ENCODE data around the gene MYO1H.

The MYO1H gene

GRCh38 chr12:109489955-109490565 is 142.4 kb downstream of the MYO1H start:
- no peaks in the 10 kb centered on the region for H3K9me3 ChIP-seq (ENCODE audit: low read length)
- H3K79me2 ChIP-seq (ENCODE audit: insufficient read depth, low read length), result no peaks in the 10 kb centered on the region
- no peaks in the 10 kb centered on the region for H3F3A ChIP-seq (ENCODE audit: insufficient read depth, low read length)
- H3K27ac ChIP-seq (ENCODE audit: low read depth, low read length, poor library complexity, severe bottlenecking), result no peak overlapping the region
- peaks cover 36% of the 10 kb centered on the region for H3K36me3 ChIP-seq (ENCODE audit: insufficient read depth, low read length)
- H4K20me1 ChIP-seq (ENCODE audit: insufficient read depth, low read length), result no peaks in the 10 kb centered on the region
- H3K4me1 ChIP-seq (ENCODE audit: insufficient read depth, low read length, severe bottlenecking), result no peaks in the 10 kb centered on the region
- H2AFZ ChIP-seq (ENCODE audit: low read length), result no peak overlapping the region
- no peaks in the 10 kb centered on the region for H3K27me3 ChIP-seq (ENCODE audit: insufficient read depth, low read length)
- no peaks in the 10 kb centered on the region for H3K9me2 ChIP-seq (ENCODE audit: low read depth, low read length)
- H3K9ac ChIP-seq (ENCODE audit: low read length), result no peak overlapping the region
- no peak overlapping the region for H3K4me3 ChIP-seq (ENCODE audit: low read depth, low read length, poor library complexity, severe bottlenecking)
- no peak overlapping the region for H3K4me2 ChIP-seq (ENCODE audit: low read length)
- no peak for TF ChIP-seq EZH2 (IDR thresholded peaks at IDR 0.05; ENCODE audit: borderline replicate concordance, low read length)
- TF ChIP-seq, protein P1, sequence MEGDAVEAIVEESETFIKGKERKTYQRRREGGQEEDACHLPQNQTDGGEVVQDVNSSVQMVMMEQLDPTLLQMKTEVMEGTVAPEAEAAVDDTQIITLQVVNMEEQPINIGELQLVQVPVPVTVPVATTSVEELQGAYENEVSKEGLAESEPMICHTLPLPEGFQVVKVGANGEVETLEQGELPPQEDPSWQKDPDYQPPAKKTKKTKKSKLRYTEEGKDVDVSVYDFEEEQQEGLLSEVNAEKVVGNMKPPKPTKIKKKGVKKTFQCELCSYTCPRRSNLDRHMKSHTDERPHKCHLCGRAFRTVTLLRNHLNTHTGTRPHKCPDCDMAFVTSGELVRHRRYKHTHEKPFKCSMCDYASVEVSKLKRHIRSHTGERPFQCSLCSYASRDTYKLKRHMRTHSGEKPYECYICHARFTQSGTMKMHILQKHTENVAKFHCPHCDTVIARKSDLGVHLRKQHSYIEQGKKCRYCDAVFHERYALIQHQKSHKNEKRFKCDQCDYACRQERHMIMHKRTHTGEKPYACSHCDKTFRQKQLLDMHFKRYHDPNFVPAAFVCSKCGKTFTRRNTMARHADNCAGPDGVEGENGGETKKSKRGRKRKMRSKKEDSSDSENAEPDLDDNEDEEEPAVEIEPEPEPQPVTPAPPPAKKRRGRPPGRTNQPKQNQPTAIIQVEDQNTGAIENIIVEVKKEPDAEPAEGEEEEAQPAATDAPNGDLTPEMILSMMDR (IDR thresholded peaks at IDR 0.05; ENCODE audit: low read length), result no peak

- Histone ChIP-seq H3K9me3 (ENCODE audit: low read length) (no peaks in the 10 kb centered on the region), H3F3A (ENCODE audit: insufficient read depth, low read length) (no peaks in the 10 kb centered on the region), H3K79me2 (ENCODE audit: insufficient read depth, low read length) (no peaks in the 10 kb centered on the region), H3K36me3 (ENCODE audit: insufficient read depth, low read length) (peaks cover 31% of the 10 kb centered on the region), H3K4me1 (ENCODE audit: insufficient read depth, low read length, severe bottlenecking) (no peaks in the 10 kb centered on the region), H3K27me3 (ENCODE audit: insufficient read depth, low read length) (no peaks in the 10 kb centered on the region), H3K9me2 (ENCODE audit: low read depth, low read length) (no peaks in the 10 kb centered on the region), H3K27ac (ENCODE audit: low read depth, low read length, poor library complexity, severe bottlenecking) (no peak overlapping the region), H4K20me1 (ENCODE audit: insufficient read depth, low read length) (no peaks in the 10 kb centered on the region), H3K4me3 (ENCODE audit: low read depth, low read length, poor library complexity, severe bottlenecking) (no peak overlapping the region), H3K9ac (ENCODE audit: low read length) (no peak overlapping the region), H2AFZ (ENCODE audit: low read length) (no peak overlapping the region), H3K4me2 (ENCODE audit: low read length) (no peak overlapping the region)
- no peak for TF ChIP-seq EZH2 (IDR thresholded peaks at IDR 0.05; ENCODE audit: borderline replicate concordance, low read length)
Observed at GRCh38 chr12:109491671-109492070, 144.0 kb downstream of the MYO1H start.

- H3K9ac ChIP-seq (ENCODE audit: low read length), result no peak overlapping the region
- H3F3A ChIP-seq (ENCODE audit: insufficient read depth, low read length), result no peaks in the 10 kb centered on the region
- TF ChIP-seq, protein P1 (IDR thresholded peaks at IDR 0.05; ENCODE audit: low read length), result no peak
- TF ChIP-seq EZH2 (IDR thresholded peaks at IDR 0.05; ENCODE audit: borderline replicate concordance, low read length), result no peak
- no peaks in the 10 kb centered on the region for H4K20me1 ChIP-seq (ENCODE audit: insufficient read depth, low read length)
- no peaks in the 10 kb centered on the region for H3K27me3 ChIP-seq (ENCODE audit: insufficient read depth, low read length)
- no peaks in the 10 kb centered on the region for H3K79me2 ChIP-seq (ENCODE audit: insufficient read depth, low read length)
- H3K9me3 ChIP-seq (ENCODE audit: low read length), result no peaks in the 10 kb centered on the region
- peaks cover 29% of the 10 kb centered on the region for H3K36me3 ChIP-seq (ENCODE audit: insufficient read depth, low read length)
- no peak overlapping the region for H3K4me3 ChIP-seq (ENCODE audit: low read depth, low read length, poor library complexity, severe bottlenecking)
- H2AFZ ChIP-seq (ENCODE audit: low read length), result no peak overlapping the region
- H3K4me2 ChIP-seq (ENCODE audit: low read length), result no peak overlapping the region
- no peaks in the 10 kb centered on the region for H3K9me2 ChIP-seq (ENCODE audit: low read depth, low read length)
- no peaks in the 10 kb centered on the region for H3K4me1 ChIP-seq (ENCODE audit: insufficient read depth, low read length, severe bottlenecking)
- no peak overlapping the region for H3K27ac ChIP-seq (ENCODE audit: low read depth, low read length, poor library complexity, severe bottlenecking)
Observed at GRCh38 chr12:109492371-109492770, 144.7 kb downstream of the MYO1H start.

DNA sequence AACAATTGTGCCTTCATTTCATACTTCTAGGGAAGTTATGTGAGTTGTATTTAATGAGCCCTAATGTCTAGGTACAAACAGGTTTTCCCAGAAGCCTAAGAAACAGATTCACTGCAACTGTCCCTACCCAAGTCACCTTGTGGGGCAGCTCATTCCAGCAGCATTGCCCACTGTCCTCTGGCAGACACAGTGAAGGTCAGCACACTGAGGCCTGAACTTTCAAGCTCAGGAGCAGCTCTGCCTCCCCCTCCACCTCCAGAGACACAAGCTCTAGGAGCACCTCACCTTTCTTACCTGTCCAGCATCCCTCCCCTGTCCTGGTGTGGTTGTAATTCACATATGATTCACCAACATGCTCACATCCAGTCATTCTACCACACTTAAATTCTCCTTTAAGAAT is 145.4 kb downstream of the MYO1H start:
- H3K4me1 ChIP-seq (ENCODE audit: insufficient read depth, low read length, severe bottlenecking), result no peaks in the 10 kb centered on the region
- H3K9me3 ChIP-seq (ENCODE audit: low read length), result no peaks in the 10 kb centered on the region
- H3K36me3 ChIP-seq (ENCODE audit: insufficient read depth, low read length), result peaks cover 24% of the 10 kb centered on the region
- no peaks in the 10 kb centered on the region for H3F3A ChIP-seq (ENCODE audit: insufficient read depth, low read length)
- no peaks in the 10 kb centered on the region for H3K27me3 ChIP-seq (ENCODE audit: insufficient read depth, low read length)
- no peaks in the 10 kb centered on the region for H3K9me2 ChIP-seq (ENCODE audit: low read depth, low read length)
- H3K79me2 ChIP-seq (ENCODE audit: insufficient read depth, low read length), result no peaks in the 10 kb centered on the region
- no peak overlapping the region for H3K4me2 ChIP-seq (ENCODE audit: low read length)
- H3K27ac ChIP-seq (ENCODE audit: low read depth, low read length, poor library complexity, severe bottlenecking), result no peak overlapping the region
- no peak for TF ChIP-seq EZH2 (IDR thresholded peaks at IDR 0.05; ENCODE audit: borderline replicate concordance, low read length)
- TF ChIP-seq, protein P1 (IDR thresholded peaks at IDR 0.05; ENCODE audit: low read length), result no peak
- H3K4me3 ChIP-seq (ENCODE audit: low read depth, low read length, poor library complexity, severe bottlenecking), result no peak overlapping the region
- no peak overlapping the region for H2AFZ ChIP-seq (ENCODE audit: low read length)
- no peak overlapping the region for H3K9ac ChIP-seq (ENCODE audit: low read length)
- H4K20me1 ChIP-seq (ENCODE audit: insufficient read depth, low read length), result no peaks in the 10 kb centered on the region
